Activated CD8-positive, alpha-beta T cell treated with anti-CD3 and anti-CD28 coated beads, Interleukin-2, amount 10 ng/mL, durations not matched to agents 7 days and 5 days (primary cell): ENCODE measurements around the gene XPOT. TPM values are rescaled to one million over a fixed set of nuclear protein-coding genes. Genes with fewer than 3 reads are reported as not detected.

Source experiments
- ATAC-seq: fragments of 150-1000 bp; cut with Tn5 transposase; one replicate; pipeline ENCODE4 v1.10.0; 2021; ENCODE audit warnings: moderate library complexity
- CTCF ChIA-PET: fragments of 350-600 bp; sonication (Branson Sonifier 250); formaldehyde crosslinking; loops from one replicate; lab custom pipeline; 2021; ENCODE audit warnings: antibody characterized with exemption; lab: Charles Lee
- POLR2A ChIA-PET: fragments of 350-600 bp; sonication (Branson Sonifier 250); formaldehyde crosslinking; loops from one replicate; lab custom pipeline; 2021; ENCODE audit warnings: antibody characterized with exemption; lab: Charles Lee
- DNase-seq: peaks from one replicate; pipeline ENCODE4 v3.0.0-alpha.2; 2020
- H3K27ac Mint-ChIP-seq: one replicate; pipeline ENCODE4 v1.8.0; 2021; ENCODE audit warnings: mild to moderate bottlenecking, mixed read lengths
- H3K27me3 Mint-ChIP-seq: one replicate; pipeline ENCODE4 v1.8.0; 2021; ENCODE audit warnings: low read depth, mixed read lengths
- H3K36me3 Mint-ChIP-seq: one replicate; pipeline ENCODE4 v1.8.0; 2021; ENCODE audit warnings: low read depth, mixed read lengths
- H3K4me1 Mint-ChIP-seq: one replicate; pipeline ENCODE4 v1.8.0; 2021; ENCODE audit warnings: low read depth, mixed read lengths
- H3K4me3 Mint-ChIP-seq: one replicate; pipeline ENCODE4 v1.8.0; 2021; ENCODE audit warnings: mild to moderate bottlenecking, mixed read lengths
- H3K9me3 Mint-ChIP-seq: one replicate; pipeline ENCODE4 v1.8.0; 2022; ENCODE audit warnings: mixed read lengths; ENCODE audit not compliant: insufficient read depth
- total RNA-seq, 2 experiments: library from RNA; stranded (reverse); gene quantifications; one replicate each; pipeline ENCODE4 v1.2.3, GENCODE V29; 2021

XPOT gene
- total RNA-seq, 2 experiments from 2014 or later = 102 to 110 TPM

- Mint-ChIP-seq H3K4me3 (no peak overlapping the region), H3K4me1 (peaks cover 12% of the 10 kb centered on the region), H3K27ac (no peak overlapping the region), H3K36me3 (no peaks in the 10 kb centered on the region), H3K9me3 (no peaks in the 10 kb centered on the region), H3K27me3 (peaks cover 10% of the 10 kb centered on the region)
- DNase-seq = no peak
- ATAC-seq = no peak
- POLR2A ChIA-PET = no interaction called here
- CTCF ChIA-PET = interaction anchor here (1.8 kb wide), 1 partner anchor 14 kb away, joined by 5 read pairs; no protein-coding TSS in a partner anchor
These were observed 12.0 kb upstream of the XPOT start for GRCh38 chr12:64392221-64392620.

- Mint-ChIP-seq H3K9me3 (no peaks in the 10 kb centered on the region), H3K4me3 (no peak overlapping the region), H3K36me3 (no peaks in the 10 kb centered on the region), H3K4me1 (peaks cover 6% of the 10 kb centered on the region), H3K27me3 (peaks cover 6% of the 10 kb centered on the region), H3K27ac (no peak overlapping the region)
- ATAC-seq = no peak
- POLR2A ChIA-PET = no interaction called here
- CTCF ChIA-PET = no interaction called here
- DNase-seq = no peak
These were observed 8.5 kb upstream of the XPOT start for GRCh38 chr12:64395739-64396138.

- no peak for ATAC-seq
- ChIA-PET CTCF (no interaction called here), POLR2A (no interaction called here)
- H3K27me3 Mint-ChIP-seq = no peaks in the 10 kb centered on the region
- H3K36me3 Mint-ChIP-seq = peaks cover 2% of the 10 kb centered on the region
- DNase-seq = no peak
- H3K9me3 Mint-ChIP-seq = no peaks in the 10 kb centered on the region
- peaks cover 9% of the 10 kb centered on the region for H3K4me1 Mint-ChIP-seq
- H3K4me3 Mint-ChIP-seq = no peak overlapping the region
- no peak overlapping the region for H3K27ac Mint-ChIP-seq
These were observed 4.2 kb upstream of the XPOT start for GRCh38 chr12:64400041-64400440.

GRCh38 chr12:64402181-64402580 lies 2.0 kb upstream of the XPOT start:
- no peaks in the 10 kb centered on the region for H3K9me3 Mint-ChIP-seq
- ChIA-PET CTCF (no interaction called here), POLR2A (no interaction called here)
- no peaks in the 10 kb centered on the region for H3K27me3 Mint-ChIP-seq
- DNase-seq (no peak), ATAC-seq (no peak)
- peaks cover 13% of the 10 kb centered on the region for H3K36me3 Mint-ChIP-seq
- no peak overlapping the region for H3K4me3 Mint-ChIP-seq
- no peak overlapping the region for H3K27ac Mint-ChIP-seq
- peaks cover 24% of the 10 kb centered on the region for H3K4me1 Mint-ChIP-seq

- Mint-ChIP-seq H3K36me3 (peaks cover 18% of the 10 kb centered on the region), H3K27me3 (no peaks in the 10 kb centered on the region), H3K9me3 (no peaks in the 10 kb centered on the region), H3K4me3 (peak overlapping the region; percentile 96), H3K4me1 (peaks cover 37% of the 10 kb centered on the region), H3K27ac (peak overlapping the region; percentile 99)
- CTCF ChIA-PET = interaction anchor here (1.0 to 1.2 kb wide), 2 partner anchors 11 to 46 kb away, joined by 3 read pairs; no protein-coding TSS in a partner anchor
- peak; percentile 71 for DNase-seq
- peak; percentile 77 for ATAC-seq
- POLR2A ChIA-PET = interaction anchor here (0.7 to 1.6 kb wide), 3 partner anchors 26 to 1762 kb away, joined by 3 to 5 read pairs (median 4); partner anchors contain the start of gene KICS2
These were observed 471 bp downstream of the XPOT start for GRCh38 chr12:64404470-64405256.

GRCh38 chr12:64407342-64408223 lies 3.4 kb downstream of the XPOT start:
- DNase-seq (no peak), ATAC-seq (no peak)
- H3K4me1 Mint-ChIP-seq = peaks cover 40% of the 10 kb centered on the region
- H3K4me3 Mint-ChIP-seq = no peak overlapping the region
- H3K27ac Mint-ChIP-seq = peak overlapping the region; percentile 5
- CTCF ChIA-PET = interaction anchor here (1.1 kb wide), 1 partner anchor 37 kb away, joined by 3 read pairs; no protein-coding TSS in a partner anchor
- no peaks in the 10 kb centered on the region for H3K27me3 Mint-ChIP-seq
- H3K9me3 Mint-ChIP-seq = no peaks in the 10 kb centered on the region
- POLR2A ChIA-PET = no interaction called here
- peaks cover 38% of the 10 kb centered on the region for H3K36me3 Mint-ChIP-seq

GRCh38 chr12:64411427-64411826 lies 7.2 kb downstream of the XPOT start:
- DNase-seq = no peak
- H3K4me3 Mint-ChIP-seq = no peak overlapping the region
- CTCF ChIA-PET = interaction anchor here (0.7 kb wide), 1 partner anchor 26 kb away, joined by 3 read pairs; no protein-coding TSS in a partner anchor

GRCh38 chr12:64412459-64412858 lies 8.3 kb downstream of the XPOT start:
- no peak for ATAC-seq
- ChIA-PET CTCF (no interaction called here), POLR2A (no interaction called here)
- no peak overlapping the region for H3K27ac Mint-ChIP-seq
- H3K36me3 Mint-ChIP-seq = peaks cover 60% of the 10 kb centered on the region
- DNase-seq = no peak
- H3K9me3 Mint-ChIP-seq = no peaks in the 10 kb centered on the region
- no peak overlapping the region for H3K4me3 Mint-ChIP-seq
- no peaks in the 10 kb centered on the region for H3K27me3 Mint-ChIP-seq
- H3K4me1 Mint-ChIP-seq = peaks cover 15% of the 10 kb centered on the region

More at GRCh38 chr12:64411427-64411826, 7.2 kb downstream of the XPOT start:
- Mint-ChIP-seq H3K27ac (no peak overlapping the region), H3K4me1 (peaks cover 24% of the 10 kb centered on the region), H3K27me3 (no peaks in the 10 kb centered on the region), H3K9me3 (no peaks in the 10 kb centered on the region), H3K36me3 (peaks cover 59% of the 10 kb centered on the region)
- POLR2A ChIA-PET = no interaction called here
- ATAC-seq = no peak

GRCh38 chr12:64413884-64414283 lies 9.7 kb downstream of the XPOT start:
- POLR2A ChIA-PET = no interaction called here
- Mint-ChIP-seq H3K4me1 (peaks cover 7% of the 10 kb centered on the region), H3K4me3 (no peak overlapping the region), H3K27me3 (no peaks in the 10 kb centered on the region), H3K9me3 (no peaks in the 10 kb centered on the region), H3K36me3 (peaks cover 68% of the 10 kb centered on the region), H3K27ac (no peak overlapping the region)
- DNase-seq (no peak), ATAC-seq (no peak)
- CTCF ChIA-PET = no interaction called here

- H3K4me3 Mint-ChIP-seq = no peak overlapping the region
- H3K27me3 Mint-ChIP-seq = no peaks in the 10 kb centered on the region
- no peaks in the 10 kb centered on the region for H3K9me3 Mint-ChIP-seq
- H3K4me1 Mint-ChIP-seq = no peaks in the 10 kb centered on the region
- no peak for DNase-seq
- no peak for ATAC-seq
- CTCF ChIA-PET = no interaction called here
- POLR2A ChIA-PET = no interaction called here
- H3K27ac Mint-ChIP-seq = no peak overlapping the region
- H3K36me3 Mint-ChIP-seq = peaks cover 68% of the 10 kb centered on the region
These were observed 14.0 kb downstream of the XPOT start for GRCh38 chr12:64418209-64418608.

- ChIA-PET CTCF (no interaction called here), POLR2A (no interaction called here)
- no peak overlapping the region for H3K4me3 Mint-ChIP-seq
- no peaks in the 10 kb centered on the region for H3K4me1 Mint-ChIP-seq
- no peaks in the 10 kb centered on the region for H3K9me3 Mint-ChIP-seq
- DNase-seq = no peak
- ATAC-seq = no peak
- no peaks in the 10 kb centered on the region for H3K27me3 Mint-ChIP-seq
- H3K36me3 Mint-ChIP-seq = peaks cover 68% of the 10 kb centered on the region
- H3K27ac Mint-ChIP-seq = no peak overlapping the region
These were observed 15.5 kb downstream of the XPOT start for GRCh38 chr12:64419696-64420095.
